HL-60 (cell line): ENCODE measurements around the gene AOPEP.

ENCODE experiments used
- DNase-seq, 2 experiments: peaks; one replicate each; pipeline ENCODE4 v3.0.0-alpha.2; 2010 to 2020; ENCODE audit warnings: low read depth in 1 of 2, low spot score in 1 of 2
- H3K27ac ChIP-seq: fragments of 250-450 bp; sonication (Bioruptor Pico); replicated peaks from 2 replicates; pipeline ENCODE4 v1.5.1; 2020; ENCODE audit warnings: mild to moderate bottlenecking, moderate library complexity
- H3K27me3 ChIP-seq: fragments of 250-450 bp; sonication (Bioruptor Pico); 2 replicates; pipeline ENCODE4 v1.5.1; 2021; ENCODE audit warnings: mild to moderate bottlenecking, moderate library complexity; ENCODE audit not compliant: insufficient read depth, poor library complexity, severe bottlenecking
- H3K4me3 ChIP-seq: replicated peaks from 2 replicates; pipeline ENCODE4 v1.5.1; 2011; ENCODE audit warnings: mild to moderate bottlenecking, control low read depth, low read length; ENCODE audit not compliant: insufficient read depth
- CTCF ChIP-seq: IDR thresholded peaks from one replicate; pipeline ENCODE4 v1.5.1; 2011; ENCODE audit warnings: low read length, control low read depth, inconsistent platforms; ENCODE audit not compliant: insufficient read depth
- GABPA ChIP-seq: IDR thresholded peaks from 2 replicates; pipeline ENCODE4 v1.6.1; 2012; ENCODE audit warnings: low read depth
- POLR2AphosphoS5 ChIP-seq: IDR thresholded peaks from 2 replicates; pipeline ENCODE4 v1.6.1; 2012; ENCODE audit warnings: low read depth
- SPI1 ChIP-seq: IDR thresholded peaks from 2 replicates; pipeline ENCODE4 v1.6.1; 2012; ENCODE audit warnings: low read depth, mild to moderate bottlenecking, borderline replicate concordance
- TF ChIP-seq, protein P1 (sequence below): IDR thresholded peaks from 2 replicates; pipeline ENCODE4 v1.6.1; 2012; ENCODE audit warnings: low read depth; ENCODE audit not compliant: insufficient replicate concordance

Gene AOPEP

GRCh38 chr9:94851892-94852291, 125.4 kb downstream of the AOPEP start:
- no peak overlapping the region for H3K27ac ChIP-seq
- TF ChIP-seq GABPA: no peak
- TF ChIP-seq, protein P1, sequence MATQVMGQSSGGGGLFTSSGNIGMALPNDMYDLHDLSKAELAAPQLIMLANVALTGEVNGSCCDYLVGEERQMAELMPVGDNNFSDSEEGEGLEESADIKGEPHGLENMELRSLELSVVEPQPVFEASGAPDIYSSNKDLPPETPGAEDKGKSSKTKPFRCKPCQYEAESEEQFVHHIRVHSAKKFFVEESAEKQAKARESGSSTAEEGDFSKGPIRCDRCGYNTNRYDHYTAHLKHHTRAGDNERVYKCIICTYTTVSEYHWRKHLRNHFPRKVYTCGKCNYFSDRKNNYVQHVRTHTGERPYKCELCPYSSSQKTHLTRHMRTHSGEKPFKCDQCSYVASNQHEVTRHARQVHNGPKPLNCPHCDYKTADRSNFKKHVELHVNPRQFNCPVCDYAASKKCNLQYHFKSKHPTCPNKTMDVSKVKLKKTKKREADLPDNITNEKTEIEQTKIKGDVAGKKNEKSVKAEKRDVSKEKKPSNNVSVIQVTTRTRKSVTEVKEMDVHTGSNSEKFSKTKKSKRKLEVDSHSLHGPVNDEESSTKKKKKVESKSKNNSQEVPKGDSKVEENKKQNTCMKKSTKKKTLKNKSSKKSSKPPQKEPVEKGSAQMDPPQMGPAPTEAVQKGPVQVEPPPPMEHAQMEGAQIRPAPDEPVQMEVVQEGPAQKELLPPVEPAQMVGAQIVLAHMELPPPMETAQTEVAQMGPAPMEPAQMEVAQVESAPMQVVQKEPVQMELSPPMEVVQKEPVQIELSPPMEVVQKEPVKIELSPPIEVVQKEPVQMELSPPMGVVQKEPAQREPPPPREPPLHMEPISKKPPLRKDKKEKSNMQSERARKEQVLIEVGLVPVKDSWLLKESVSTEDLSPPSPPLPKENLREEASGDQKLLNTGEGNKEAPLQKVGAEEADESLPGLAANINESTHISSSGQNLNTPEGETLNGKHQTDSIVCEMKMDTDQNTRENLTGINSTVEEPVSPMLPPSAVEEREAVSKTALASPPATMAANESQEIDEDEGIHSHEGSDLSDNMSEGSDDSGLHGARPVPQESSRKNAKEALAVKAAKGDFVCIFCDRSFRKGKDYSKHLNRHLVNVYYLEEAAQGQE: no peak
- TF ChIP-seq POLR2AphosphoS5: no peak
- TF ChIP-seq CTCF: no peak
- TF ChIP-seq SPI1: no peak
- no peak for DNase-seq
- H3K4me3 ChIP-seq: no peak overlapping the region
- H3K27me3 ChIP-seq: no peaks in the 10 kb centered on the region

DNA sequence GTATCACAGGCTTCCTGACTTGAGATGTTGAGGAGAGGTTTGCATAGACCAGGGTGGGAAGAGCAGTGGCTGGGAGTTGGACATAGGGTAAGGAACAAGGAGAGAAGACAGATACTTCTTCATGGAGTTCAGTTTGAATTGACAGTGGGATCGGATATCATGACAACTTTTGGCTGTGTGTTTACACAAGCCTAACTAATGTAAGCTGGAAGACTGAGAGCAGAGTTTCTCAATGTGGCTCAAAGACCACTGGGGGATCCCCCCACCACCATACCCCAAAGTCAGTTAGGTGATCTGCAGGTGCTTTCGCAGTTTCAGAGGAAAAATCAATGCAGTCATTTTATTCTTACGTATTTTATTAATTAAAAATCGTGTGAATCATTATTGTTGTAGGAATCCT, 125.9 kb downstream of the AOPEP start:
- no peak for DNase-seq
- TF ChIP-seq POLR2AphosphoS5: no peak
- TF ChIP-seq, protein P1: no peak
- TF ChIP-seq GABPA: no peak
- TF ChIP-seq CTCF: no peak
- TF ChIP-seq SPI1: no peak
- Histone ChIP-seq H3K27me3 (no peaks in the 10 kb centered on the region), H3K27ac (no peak overlapping the region), H3K4me3 (no peak overlapping the region)

DNA sequence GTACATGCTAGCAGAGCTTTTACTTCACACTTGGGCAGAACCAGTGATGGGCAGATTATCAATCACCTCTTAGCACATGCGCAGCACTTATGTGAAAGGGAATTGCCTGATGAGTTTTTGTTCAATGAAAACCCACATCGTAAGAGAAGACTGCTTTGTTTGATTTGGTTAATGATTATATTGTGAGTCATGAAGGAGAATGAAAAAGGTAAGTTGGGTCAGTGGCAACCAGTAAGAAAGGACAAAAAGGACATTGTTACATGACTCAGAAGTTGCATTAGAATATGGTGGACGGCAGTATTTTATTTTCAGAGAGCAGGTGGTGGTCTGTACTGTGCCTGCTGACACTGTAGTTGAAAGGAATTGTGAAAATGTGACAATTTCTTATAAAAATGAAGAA, 127.4 kb downstream of the AOPEP start:
- H3K27ac ChIP-seq: no peak overlapping the region
- H3K27me3 ChIP-seq: no peaks in the 10 kb centered on the region
- TF ChIP-seq POLR2AphosphoS5: no peak
- TF ChIP-seq GABPA: no peak
- no peak for TF ChIP-seq CTCF
- TF ChIP-seq, protein P1: no peak
- H3K4me3 ChIP-seq: no peak overlapping the region
- DNase-seq: no peak
